Nephron progenitor cell (in vitro differentiated cells): ENCODE measurements around the gene IGFL2.

Experiments
- DNase-seq: peaks from one replicate; pipeline ENCODE4 v3.0.0; 2021
- H3K27ac Mint-ChIP-seq: 2 replicates; pipeline ENCODE4 v1.8.0; 2021; ENCODE audit warnings: mild to moderate bottlenecking, moderate library complexity, mixed read lengths
- H3K27me3 Mint-ChIP-seq: 2 replicates; pipeline ENCODE4 v1.8.0; 2021; ENCODE audit warnings: mild to moderate bottlenecking, low read depth, mixed read lengths; ENCODE audit not compliant: poor library complexity
- H3K36me3 Mint-ChIP-seq: 2 replicates; pipeline ENCODE4 v1.8.0; 2021; ENCODE audit warnings: low read depth, mixed read lengths
- H3K4me1 Mint-ChIP-seq: 2 replicates; pipeline ENCODE4 v1.8.0; 2021; ENCODE audit warnings: mixed read lengths
- H3K4me3 Mint-ChIP-seq: 2 replicates; pipeline ENCODE4 v1.8.0; 2021; ENCODE audit warnings: mild to moderate bottlenecking, moderate library complexity, mixed read lengths
- H3K9me3 Mint-ChIP-seq: 2 replicates; pipeline ENCODE4 v1.8.0; 2021; ENCODE audit warnings: mild to moderate bottlenecking, moderate library complexity, mixed read lengths
- CTCF ChIP-seq: fragments of 200-600 bp; sonication (generic); IDR thresholded peaks from 2 replicates; pipeline ENCODE4 v1.5.0; 2021; ENCODE audit warnings: antibody characterized with exemption

IGFL2 gene

GRCh38 chr19:46144756-46145155, 3.3 kb upstream of the IGFL2 start:
- Mint-ChIP-seq H3K4me3 (no peak overlapping the region), H3K4me1 (no peaks in the 10 kb centered on the region), H3K9me3 (no peaks in the 10 kb centered on the region), H3K27ac (no peak overlapping the region), H3K27me3 (peaks cover 15% of the 10 kb centered on the region), H3K36me3 (no peaks in the 10 kb centered on the region)
- DNase-seq, result no peak
- TF ChIP-seq CTCF, result no peak

- H3K4me1 Mint-ChIP-seq, result no peaks in the 10 kb centered on the region
- H3K27me3 Mint-ChIP-seq, result peaks cover 15% of the 10 kb centered on the region
- no peak for TF ChIP-seq CTCF
- no peak overlapping the region for H3K27ac Mint-ChIP-seq
- H3K4me3 Mint-ChIP-seq, result no peak overlapping the region
- H3K36me3 Mint-ChIP-seq, result no peaks in the 10 kb centered on the region
- H3K9me3 Mint-ChIP-seq, result no peaks in the 10 kb centered on the region
- DNase-seq, result no peak
These were observed 785 bp upstream of the IGFL2 start for GRCh38 chr19:46147166-46147740.

GRCh38 chr19:46150606-46151005, 2.6 kb downstream of the IGFL2 start:
- H3K27me3 Mint-ChIP-seq, result peaks cover 17% of the 10 kb centered on the region
- TF ChIP-seq CTCF, result no peak
- no peak overlapping the region for H3K4me3 Mint-ChIP-seq
- no peak overlapping the region for H3K27ac Mint-ChIP-seq
- no peak for DNase-seq
- no peaks in the 10 kb centered on the region for H3K4me1 Mint-ChIP-seq
- no peaks in the 10 kb centered on the region for H3K9me3 Mint-ChIP-seq
- H3K36me3 Mint-ChIP-seq, result no peaks in the 10 kb centered on the region

GRCh38 chr19:46155237-46155636, 7.2 kb downstream of the IGFL2 start:
- H3K4me3 Mint-ChIP-seq, result no peak overlapping the region
- DNase-seq, result no peak
- no peak for TF ChIP-seq CTCF
- H3K27ac Mint-ChIP-seq, result no peak overlapping the region
- H3K9me3 Mint-ChIP-seq, result peaks cover 2% of the 10 kb centered on the region
- no peaks in the 10 kb centered on the region for H3K36me3 Mint-ChIP-seq
- peaks cover 29% of the 10 kb centered on the region for H3K27me3 Mint-ChIP-seq
- H3K4me1 Mint-ChIP-seq, result no peaks in the 10 kb centered on the region

GRCh38 chr19:46159418-46160232, 11.6 kb downstream of the IGFL2 start:
- Mint-ChIP-seq H3K9me3 (peaks cover 32% of the 10 kb centered on the region), H3K4me1 (no peaks in the 10 kb centered on the region), H3K27me3 (peaks cover 32% of the 10 kb centered on the region), H3K27ac (no peak overlapping the region), H3K4me3 (no peak overlapping the region), H3K36me3 (no peaks in the 10 kb centered on the region)
- no peak for TF ChIP-seq CTCF
- DNase-seq, result no peak
